HG03045 (cell line): ENCODE measurements around the gene GPAM.
"Not testable (repeated sequence)": the region's sequence is repeated elsewhere in the genome, so short reads cannot be mapped to it uniquely, and the experiment has no call there.

ENCODE experiments used
- ATAC-seq: cut with Tn5 transposase; IDR thresholded peaks from one replicate; pipeline ENCODE4 v1.9.1; 2021; ENCODE audit warnings: mild to moderate bottlenecking, moderate library complexity; ENCODE audit not compliant: unreplicated experiment

Gene GPAM, protein sequence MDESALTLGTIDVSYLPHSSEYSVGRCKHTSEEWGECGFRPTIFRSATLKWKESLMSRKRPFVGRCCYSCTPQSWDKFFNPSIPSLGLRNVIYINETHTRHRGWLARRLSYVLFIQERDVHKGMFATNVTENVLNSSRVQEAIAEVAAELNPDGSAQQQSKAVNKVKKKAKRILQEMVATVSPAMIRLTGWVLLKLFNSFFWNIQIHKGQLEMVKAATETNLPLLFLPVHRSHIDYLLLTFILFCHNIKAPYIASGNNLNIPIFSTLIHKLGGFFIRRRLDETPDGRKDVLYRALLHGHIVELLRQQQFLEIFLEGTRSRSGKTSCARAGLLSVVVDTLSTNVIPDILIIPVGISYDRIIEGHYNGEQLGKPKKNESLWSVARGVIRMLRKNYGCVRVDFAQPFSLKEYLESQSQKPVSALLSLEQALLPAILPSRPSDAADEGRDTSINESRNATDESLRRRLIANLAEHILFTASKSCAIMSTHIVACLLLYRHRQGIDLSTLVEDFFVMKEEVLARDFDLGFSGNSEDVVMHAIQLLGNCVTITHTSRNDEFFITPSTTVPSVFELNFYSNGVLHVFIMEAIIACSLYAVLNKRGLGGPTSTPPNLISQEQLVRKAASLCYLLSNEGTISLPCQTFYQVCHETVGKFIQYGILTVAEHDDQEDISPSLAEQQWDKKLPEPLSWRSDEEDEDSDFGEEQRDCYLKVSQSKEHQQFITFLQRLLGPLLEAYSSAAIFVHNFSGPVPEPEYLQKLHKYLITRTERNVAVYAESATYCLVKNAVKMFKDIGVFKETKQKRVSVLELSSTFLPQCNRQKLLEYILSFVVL

DNA sequence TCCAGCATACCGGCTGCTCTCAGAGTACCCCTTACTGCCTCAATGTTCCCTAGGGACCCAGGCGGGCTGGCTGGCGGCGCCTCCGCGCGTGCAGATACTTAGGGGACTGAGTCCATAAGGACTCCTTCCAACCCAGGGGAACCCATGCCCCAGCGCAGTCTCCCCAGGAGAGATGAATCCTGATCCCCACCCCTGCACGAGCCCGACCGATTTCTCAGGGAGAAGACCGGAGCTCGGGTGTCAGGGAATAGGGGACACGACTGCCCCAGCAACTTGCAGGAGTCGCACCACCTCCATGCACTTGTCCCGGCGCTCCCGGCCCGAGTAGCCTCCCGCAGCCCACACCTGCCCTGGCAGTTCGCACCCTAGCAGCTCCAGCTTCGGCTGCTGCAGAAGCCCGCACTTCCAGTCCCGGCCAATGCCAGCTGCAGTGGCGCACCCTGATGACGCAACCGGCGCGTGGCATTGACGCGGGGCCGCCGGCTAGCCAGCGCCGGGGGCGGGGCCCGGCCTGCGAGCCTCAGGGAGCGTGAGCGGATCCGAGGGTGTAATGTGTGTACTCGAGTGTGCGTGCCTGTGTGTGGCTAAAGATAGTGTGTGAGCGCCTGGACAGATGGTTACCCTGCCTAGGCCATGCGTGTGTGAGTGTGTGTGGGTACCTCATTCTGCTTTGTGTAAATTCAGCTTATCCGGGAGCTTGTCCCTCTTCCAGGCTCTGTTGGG is at the start of gene GPAM:
TSS of gene GPAM (minus strand) at position 437 of the 723 bp plus-strand sequence. CDS start 1,981 bp downstream, outside the sequence.
- ATAC-seq, result peak; percentile 98

DNA sequence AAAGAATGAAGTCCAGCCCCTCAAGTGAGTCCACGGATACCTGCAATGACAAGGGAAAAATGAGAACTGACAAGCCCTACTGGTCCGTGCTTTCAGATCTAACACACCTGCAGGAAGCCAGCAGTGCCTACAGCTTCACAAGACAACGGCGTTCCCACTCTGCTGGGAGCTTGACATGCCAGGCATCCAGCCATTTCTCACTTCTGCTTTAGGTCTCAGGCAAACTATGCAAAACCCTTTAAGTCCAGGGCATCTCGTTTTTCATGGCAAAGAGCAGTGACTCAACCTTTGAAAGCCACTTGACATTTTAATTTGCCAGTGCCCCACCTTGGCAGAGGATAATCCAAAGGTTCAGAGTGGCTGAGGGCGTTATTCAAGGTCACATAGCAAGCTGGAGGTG is 49.1 kb upstream of the GPAM start:
- no peak for ATAC-seq

DNA sequence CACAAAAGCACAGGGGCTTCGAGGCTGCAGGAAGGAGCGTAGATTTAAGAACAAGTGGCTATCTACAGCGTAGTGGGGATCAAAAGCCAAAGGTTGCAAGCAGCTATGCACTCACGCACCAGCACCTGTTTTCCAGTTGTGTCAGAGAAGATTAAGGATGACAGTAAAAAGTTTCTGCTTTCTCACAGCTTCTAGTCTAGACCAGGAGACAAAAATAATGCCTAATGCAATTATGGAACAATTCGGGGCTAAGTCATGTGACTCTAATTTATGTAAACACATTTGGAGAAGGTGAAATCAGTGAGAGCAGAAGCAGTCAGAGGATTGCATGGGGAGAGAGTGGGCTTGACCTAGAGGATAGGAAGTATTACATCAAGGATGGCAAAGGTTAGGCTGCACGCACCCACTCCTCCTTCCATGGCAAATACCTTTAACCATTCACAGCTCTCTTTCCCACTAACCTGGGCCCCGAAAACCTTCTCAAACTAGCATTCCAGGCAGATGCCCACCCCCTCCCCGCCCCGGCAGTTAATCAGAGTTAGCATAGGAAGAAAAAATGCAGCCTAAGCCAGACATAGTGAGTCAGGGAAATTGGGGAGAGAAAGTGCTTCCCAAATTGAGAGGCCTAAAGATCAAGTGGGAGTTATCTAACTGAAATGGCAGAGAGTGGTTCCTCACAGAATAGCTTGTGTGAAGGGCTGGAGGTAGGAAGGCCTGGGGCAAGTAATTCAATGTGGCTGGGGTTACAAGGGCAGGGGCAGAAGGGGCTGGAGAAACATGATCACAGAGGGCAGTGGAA is 48.2 kb upstream of the GPAM start:
- ATAC-seq, result no peak

DNA sequence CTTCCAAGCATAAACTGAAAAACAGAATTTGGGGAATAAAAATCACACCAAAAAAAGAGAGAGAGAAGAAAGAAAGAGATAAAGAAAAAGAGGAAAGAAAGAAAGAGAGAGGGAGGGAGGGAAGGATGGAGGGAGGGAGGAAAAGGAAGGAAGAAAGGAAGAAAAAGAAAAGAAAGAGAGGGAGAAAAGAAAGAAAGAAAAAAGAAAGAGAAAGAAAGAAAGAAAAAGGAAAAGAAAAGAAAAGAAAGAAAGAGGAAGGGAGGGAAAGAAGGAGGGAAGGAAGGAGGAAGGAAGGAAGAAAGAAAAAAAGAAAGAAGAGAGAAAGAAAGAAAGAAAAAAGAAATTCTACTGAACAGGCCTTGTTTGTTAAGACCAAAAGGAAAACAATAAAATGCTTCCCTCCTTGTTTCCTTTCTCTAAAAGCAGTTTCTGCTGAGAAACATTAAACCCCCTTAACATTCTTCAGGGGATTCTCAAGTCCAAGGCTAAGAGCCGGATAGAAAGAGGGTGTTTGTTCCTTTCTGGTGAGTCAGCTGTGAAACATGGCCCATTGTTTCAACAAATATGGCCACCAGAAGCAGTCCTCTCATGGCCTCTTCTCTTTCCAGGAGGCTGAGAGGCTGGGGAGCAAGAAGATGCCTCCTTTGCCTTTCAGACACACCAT is 46.9 kb upstream of the GPAM start:
- no peak for ATAC-seq

DNA sequence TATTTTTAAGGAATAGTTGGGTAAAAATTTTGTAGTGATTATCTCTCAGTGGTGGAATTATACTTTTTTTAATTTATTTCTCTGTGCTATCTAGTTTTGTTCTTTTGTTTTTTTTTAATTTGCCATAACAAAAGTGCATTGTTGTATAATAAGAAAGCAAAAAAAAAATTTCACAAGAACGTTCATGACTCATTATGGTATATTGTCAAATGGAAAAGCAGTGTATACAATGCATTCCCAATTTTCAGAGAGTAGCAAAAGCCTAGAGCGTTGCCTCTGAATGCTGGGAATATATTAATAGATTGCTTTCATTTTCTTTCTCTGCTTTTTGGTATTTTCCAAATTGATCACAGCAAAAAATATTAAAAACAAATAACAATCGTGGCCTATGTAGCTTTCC is 46.3 kb upstream of the GPAM start:
- ATAC-seq, result no peak

DNA sequence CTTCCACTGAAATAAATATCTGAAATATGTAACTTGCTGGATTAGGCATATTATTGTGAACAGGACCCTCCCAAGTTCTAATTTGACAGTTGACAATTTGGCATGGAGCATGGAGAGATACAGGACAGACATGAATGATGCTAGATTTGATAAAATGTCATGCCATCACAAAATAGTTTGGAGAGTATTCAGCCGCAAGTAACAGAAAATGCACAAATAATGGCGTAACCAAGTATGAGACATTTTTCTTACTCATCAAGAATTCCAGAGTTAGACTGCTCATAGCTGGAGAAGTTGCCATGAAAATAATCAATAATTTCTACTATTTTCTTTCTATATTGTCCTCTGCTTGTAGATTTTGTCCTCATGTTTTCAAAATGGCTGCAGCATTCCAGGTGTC is 45.5 kb upstream of the GPAM start:
- ATAC-seq, result no peak

DNA sequence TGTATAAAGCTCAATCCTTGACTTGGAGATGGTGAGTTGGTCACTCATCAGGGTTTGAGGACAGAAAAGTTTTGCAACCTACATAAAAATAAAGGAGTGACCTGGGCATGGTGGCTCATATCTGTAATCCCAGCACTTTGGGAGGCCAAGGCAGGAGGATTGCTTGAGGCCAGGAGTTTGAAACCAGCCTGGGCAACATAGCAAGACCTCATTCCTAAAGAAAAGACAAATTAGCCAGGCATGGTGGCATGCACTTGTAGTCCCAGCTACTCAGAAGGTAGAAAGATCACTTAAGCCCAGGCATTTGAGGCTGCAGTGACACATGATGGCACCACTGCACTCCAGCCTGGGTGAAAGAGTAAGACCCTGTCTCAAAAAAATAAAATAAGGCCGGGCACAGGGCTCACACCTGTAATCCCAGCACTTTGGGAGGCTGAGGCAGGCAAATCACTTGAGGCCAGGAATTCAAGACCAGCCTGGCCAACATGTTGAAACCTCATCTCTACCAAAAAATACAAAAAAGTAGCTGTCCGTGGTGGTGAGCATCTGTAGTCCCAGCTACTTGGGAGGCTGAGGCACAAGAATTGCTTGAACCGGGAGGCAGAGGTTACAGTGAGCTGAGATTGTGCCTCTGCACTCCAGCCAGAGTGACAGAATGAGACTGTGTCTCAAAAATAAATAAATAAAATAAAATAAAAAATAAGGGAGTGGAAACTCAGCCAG is 45.0 kb upstream of the GPAM start:
- not testable (repeated sequence) for ATAC-seq

DNA sequence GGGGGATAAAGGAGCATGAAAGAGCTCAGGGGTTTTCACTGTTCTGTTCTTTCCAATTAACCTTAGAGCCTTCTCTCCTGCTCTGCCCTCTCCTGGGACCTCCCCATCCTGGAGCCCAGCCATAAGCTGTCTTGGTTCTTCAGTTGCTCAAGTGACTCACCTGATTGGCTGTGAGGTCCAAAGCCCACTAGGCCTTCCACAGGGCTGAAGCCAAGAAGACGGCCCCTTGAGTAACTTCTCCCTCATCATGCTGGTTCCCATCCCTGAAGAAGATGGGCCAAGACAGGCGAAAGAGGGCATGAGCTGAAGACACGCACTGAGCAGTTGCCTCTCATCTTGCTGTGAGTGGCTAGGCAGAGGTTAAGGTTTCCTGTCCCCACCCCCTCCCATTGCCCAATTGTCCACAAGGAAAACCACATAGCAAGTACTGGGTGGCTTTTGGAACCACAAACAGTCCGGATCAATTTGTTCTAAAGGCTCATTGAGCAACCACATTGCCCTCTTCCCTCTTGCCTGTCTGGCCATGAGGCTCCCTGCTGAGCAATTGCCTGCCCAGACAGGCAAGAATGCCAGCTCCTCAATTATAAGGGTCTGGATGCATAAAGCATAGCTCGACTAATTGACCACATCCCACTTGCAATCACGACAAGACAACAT is 43.9 kb upstream of the GPAM start:
- no peak for ATAC-seq

DNA sequence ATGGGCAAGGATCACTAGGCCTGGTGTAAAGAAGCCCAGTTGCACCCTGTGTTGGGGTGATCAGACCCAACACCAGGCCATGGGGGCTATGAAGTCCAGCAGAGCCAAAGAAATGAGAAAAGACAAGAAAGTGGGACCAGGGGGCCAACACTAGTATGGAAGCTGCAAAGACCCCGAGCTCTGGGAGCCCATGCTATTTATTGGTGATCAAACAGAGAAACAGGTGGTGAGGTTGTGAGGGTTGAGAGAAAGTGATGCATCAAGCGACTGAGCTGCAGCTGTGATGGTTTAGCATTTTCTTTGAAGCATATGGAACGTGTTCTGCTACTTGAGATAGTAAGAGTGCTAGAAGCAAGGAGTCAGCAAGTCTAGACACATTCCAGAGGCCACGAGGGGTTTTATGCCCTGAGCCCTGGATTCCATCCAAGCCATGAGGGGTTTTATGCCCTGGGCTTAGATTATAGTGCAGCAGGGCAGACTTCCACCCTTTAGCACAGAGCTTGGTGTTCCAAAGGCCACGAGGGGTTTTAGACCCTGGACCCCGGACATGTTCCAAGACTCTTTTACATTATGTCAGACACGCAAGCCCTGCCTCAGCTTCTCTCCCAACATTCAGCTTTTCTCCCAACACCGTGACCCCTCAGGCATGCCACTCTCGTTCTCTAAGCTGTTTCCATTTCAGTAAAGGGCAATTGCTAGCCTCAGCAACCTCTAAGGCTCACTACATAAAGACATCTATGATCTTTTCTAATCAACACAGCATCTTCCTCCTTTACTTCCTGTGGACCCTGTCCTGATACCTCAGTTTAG is 43.1 kb upstream of the GPAM start:
- no peak for ATAC-seq

DNA sequence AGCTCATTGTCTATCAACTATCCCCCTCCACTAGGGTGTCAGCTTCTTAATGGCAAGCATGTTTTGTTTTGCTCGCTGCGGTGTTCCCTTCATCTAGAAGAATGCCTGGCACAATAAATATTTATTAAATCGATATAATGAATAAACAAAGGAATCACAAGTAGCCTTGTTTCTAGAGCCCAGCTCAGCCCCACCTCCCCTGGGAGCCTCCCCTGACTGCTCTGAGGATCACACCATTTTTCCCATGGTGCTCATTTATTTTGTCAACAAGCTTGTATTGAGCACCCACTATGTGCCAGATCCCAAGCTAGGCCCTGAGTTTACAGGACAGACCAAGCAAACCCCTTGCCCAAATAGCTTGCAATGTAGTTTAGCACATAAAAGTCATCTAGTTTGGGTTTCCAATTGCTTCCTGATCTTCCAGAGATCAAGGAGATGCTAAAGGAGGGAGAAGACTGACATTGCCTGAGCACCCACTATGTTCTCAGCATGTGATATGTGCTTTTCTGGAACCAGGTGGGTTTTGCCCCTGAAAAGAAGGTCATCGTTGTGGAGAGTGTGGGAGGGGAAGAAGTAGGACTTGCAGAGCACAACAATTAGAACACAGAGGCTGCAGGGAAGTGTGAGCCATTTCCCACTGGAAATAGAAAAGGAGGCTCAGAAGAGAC is 42.3 kb upstream of the GPAM start:
- ATAC-seq, result no peak

DNA sequence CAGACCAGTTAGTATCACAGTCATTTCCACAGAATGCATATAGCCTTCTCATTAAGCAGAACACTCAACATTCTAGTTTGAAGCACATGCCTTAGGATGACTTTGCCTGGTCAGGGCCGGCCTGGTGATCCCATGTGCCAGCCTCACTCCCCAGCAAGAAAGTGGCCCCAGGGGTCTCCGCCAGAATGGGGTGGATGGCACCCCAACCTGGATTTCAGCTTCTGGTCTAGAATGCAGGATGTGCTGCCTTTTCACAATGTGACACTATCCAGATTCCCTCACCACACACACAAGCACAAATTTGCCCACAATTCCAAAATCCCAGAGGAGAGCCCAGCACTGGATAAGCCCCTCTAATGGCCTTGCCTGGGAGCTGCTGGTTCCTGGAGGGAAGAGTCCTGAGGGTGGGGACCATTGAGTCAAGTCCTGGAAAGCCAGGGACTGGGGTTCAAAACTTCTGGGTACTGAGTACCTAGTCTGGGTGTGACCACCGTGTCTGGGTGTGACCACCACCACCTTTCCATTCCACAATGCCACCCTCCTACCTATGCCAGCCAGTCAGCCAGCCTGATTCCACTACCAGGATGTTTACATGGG is 41.5 kb upstream of the GPAM start:
- no peak for ATAC-seq

DNA sequence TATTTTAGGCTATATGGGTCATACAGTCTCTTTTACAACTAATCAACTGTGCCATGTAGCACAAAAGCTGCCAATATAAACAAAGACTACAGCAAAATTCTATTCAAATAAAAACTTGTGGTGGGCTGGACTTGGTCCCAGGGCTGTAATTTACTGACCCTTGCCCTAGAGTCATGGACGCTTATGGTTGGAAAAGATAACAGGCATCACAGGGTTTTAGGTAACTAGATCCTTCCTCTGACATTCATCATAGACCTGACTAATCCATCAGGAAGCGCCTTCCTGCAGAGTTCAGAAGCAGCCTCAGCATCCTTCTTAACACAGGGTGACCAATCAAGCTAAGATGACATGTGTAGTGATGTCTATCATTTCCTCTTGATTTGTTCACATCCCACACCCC is 40.2 kb upstream of the GPAM start:
- no peak for ATAC-seq

DNA sequence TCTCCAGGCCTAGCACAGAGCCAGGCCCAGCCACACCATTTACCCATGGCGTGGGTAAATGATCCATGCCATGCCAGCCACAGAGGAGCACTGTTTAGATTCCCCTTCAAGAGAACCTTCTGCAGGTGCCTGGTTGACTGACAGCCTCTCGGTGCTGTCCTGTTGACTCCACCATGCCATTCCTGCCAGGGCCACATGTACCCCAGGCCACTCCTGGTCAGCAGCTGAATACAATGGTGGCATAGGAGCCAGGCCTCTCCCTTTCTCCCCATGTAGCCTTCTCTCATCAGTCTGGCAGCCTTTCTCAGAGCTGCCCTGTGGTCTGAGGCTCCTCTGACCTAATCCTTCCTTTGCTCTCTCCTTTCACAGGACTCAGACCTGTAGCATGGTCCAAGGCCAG is 39.2 kb upstream of the GPAM start:
- no peak for ATAC-seq

DNA sequence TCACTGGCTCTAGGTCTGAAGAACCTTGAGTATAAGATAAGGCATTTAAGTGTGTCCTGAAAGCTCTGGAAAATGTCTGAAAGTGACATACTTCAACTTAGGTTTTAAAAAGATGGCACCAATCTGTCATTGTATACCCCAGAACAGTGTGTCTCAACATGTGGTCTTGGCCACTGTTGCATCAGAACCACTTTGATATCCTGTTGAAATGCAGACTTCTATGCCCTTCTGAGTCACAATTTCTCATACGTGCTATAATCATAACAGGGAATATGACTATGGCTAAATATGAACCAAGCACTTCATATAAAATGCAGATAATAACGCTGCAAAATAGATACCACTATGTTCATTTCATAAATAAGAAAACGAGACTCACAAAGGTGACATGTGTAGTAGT is 38.0 kb upstream of the GPAM start:
- no peak for ATAC-seq

DNA sequence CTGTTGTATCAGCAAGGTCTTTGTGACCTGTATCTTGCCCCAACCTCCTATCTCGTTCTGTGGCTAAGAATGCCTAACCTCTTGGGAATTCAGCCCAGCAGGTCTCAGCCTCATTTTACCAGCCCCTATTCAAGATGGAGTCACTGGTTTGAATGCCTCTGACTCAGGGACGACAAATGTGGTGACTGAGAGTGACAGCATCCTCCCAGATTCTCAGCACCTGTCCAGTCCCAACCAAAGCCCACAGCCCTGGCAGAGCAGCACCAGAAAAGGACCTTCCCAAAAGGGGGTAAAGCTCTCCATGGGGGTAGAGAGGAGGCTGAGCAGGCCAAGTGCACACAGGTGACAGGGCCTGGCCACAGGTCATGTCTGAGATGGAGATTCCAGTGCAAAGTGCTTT is 35.4 kb upstream of the GPAM start:
- ATAC-seq, result no peak

DNA sequence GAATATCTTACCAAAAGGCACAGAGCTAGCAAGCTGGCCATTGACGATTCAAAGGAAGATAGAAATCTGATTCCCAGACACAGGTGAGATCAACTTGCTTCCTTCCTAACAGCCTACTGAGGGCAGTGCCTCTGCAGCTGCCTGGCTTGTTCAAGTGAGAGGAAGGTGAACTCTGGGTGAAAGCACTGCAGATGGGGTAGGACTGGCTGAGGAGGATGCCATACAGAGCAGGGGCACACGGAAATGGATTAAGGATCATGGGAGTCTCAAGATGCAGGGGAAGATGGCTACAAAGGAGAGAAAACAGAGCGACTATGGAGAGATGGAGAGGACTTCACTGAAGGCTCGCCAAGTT is 34.4 kb upstream of the GPAM start:
- no peak for ATAC-seq

DNA sequence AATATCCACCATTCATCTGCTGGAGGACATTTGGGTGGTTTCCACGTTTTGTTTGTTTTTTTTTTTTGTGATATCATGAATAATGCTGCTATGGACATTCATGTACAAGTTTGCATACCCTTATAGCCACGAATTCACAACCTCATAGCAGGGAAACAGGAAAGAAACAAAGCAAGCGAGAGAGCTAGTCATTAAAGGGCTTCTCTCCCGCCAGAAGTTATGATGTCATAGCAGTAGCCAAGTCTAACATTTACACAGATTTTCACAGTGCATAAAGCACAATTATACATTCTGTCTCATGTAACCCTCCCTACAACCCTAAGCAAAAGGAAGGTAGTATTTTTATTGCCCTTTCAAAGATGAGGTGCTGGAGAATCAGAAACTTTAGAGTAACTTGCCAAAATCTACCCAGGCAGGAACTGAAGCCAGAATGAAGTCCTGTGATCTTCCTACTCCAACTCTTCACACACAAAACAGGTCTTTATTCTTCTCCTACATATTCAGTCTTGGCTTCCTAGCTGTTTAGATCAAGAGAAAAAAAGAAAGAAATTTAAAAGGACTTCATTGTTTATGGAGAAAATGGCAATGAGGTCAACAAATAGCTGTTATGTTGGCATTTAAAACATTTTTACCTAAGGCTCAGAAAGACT is 33.9 kb upstream of the GPAM start:
- ATAC-seq, result no peak
